ENCODE measurements around the gene MTUS2. TPM values are rescaled to one million over a fixed set of nuclear protein-coding genes. Genes with fewer than 3 reads are reported as not detected.

Gene MTUS2
- total and polyA plus RNA-seq, 2 experiments from 2014 or later: 0.27 to 0.38 TPM

- Mint-ChIP-seq H3K9me3 (no peaks in the 10 kb centered on the region), H3K36me3 (ENCODE audit: low read depth) (peaks cover 84% of the 10 kb centered on the region), H3K27me3 (ENCODE audit: insufficient read depth, low read depth, poor library complexity) (peaks cover 19% of the 10 kb centered on the region), H3K4me3 (no peak overlapping the region), H3K4me1 (no peaks in the 10 kb centered on the region), H3K27ac (no peak overlapping the region)
- Histone ChIP-seq H3F3A (replicated peaks; ENCODE audit: low read depth) (no peaks in the 10 kb centered on the region), H3K36me3 (ENCODE audit: insufficient read depth) (peaks cover 23% of the 10 kb centered on the region), H2AFZ (no peak overlapping the region), H4K20me1 (replicated peaks; ENCODE audit: insufficient read depth) (peaks cover 26% of the 10 kb centered on the region; the same call in 1 of the 2 replicates), H3K27ac (ENCODE audit: low read depth) (no peak overlapping the region), H3K9me2 (ENCODE audit: insufficient read depth) (no peaks in the 10 kb centered on the region), H3K79me2 (replicated peaks; ENCODE audit: insufficient read depth) (no peaks in the 10 kb centered on the region), H3K4me3 (no peak overlapping the region), H3K4me1 (ENCODE audit: insufficient read depth) (no peaks in the 10 kb centered on the region), H3K27me3 (ENCODE audit: insufficient read depth) (no peaks in the 10 kb centered on the region), H3K4me2 (no peak overlapping the region)
- DNase-seq (ENCODE audit: low spot score) (no peak), ATAC-seq (no peak; the same call in 2 of the 3 replicates)
- no peak for TF ChIP-seq POLR2AphosphoS5 (IDR thresholded peaks at IDR 0.05; ENCODE audit: low read depth)
- no peak for TF ChIP-seq EZH2 (IDR thresholded peaks at IDR 0.05; ENCODE audit: low read depth, unreplicated experiment)
- no peak for TF ChIP-seq STAT1 (IDR thresholded peaks at IDR 0.05; ENCODE audit: unreplicated experiment)
Measured at GRCh38 chr13:29514720-29515310, 694.7 kb downstream of the MTUS2 start.

GRCh38 chr13:29515372-29515771 lies 695.2 kb downstream of the MTUS2 start:
- Histone ChIP-seq H3F3A (replicated peaks; ENCODE audit: low read depth) (no peaks in the 10 kb centered on the region), H3K79me2 (replicated peaks; ENCODE audit: insufficient read depth) (no peaks in the 10 kb centered on the region; the same call in 1 of the 2 replicates), H3K4me3 (no peak overlapping the region), H3K36me3 (ENCODE audit: insufficient read depth) (peaks cover 27% of the 10 kb centered on the region), H3K9me2 (ENCODE audit: insufficient read depth) (no peaks in the 10 kb centered on the region), H3K27me3 (ENCODE audit: insufficient read depth) (no peaks in the 10 kb centered on the region), H4K20me1 (replicated peaks; ENCODE audit: insufficient read depth) (peaks cover 26% of the 10 kb centered on the region; the same call in 1 of the 2 replicates), H3K4me1 (ENCODE audit: insufficient read depth) (no peaks in the 10 kb centered on the region), H3K27ac (ENCODE audit: low read depth) (no peak overlapping the region), H2AFZ (no peak overlapping the region), H3K4me2 (no peak overlapping the region)
- Mint-ChIP-seq H3K4me3 (no peak overlapping the region), H3K9me3 (no peaks in the 10 kb centered on the region), H3K36me3 (ENCODE audit: low read depth) (peaks cover 87% of the 10 kb centered on the region), H3K27ac (no peak overlapping the region), H3K4me1 (no peaks in the 10 kb centered on the region), H3K27me3 (ENCODE audit: insufficient read depth, low read depth, poor library complexity) (peaks cover 14% of the 10 kb centered on the region)
- TF ChIP-seq ZNF331 (CRISPR knock-in tag; IDR thresholded peaks at IDR 0.05; ENCODE audit: low read depth): no peak
- no peak for ATAC-seq
- no peak for DNase-seq (ENCODE audit: low spot score)

- Mint-ChIP-seq H3K4me3 (no peak overlapping the region), H3K36me3 (ENCODE audit: low read depth) (peaks cover 90% of the 10 kb centered on the region), H3K27me3 (ENCODE audit: insufficient read depth, low read depth, poor library complexity) (peaks cover 10% of the 10 kb centered on the region), H3K9me3 (no peaks in the 10 kb centered on the region), H3K27ac (no peak overlapping the region), H3K4me1 (no peaks in the 10 kb centered on the region)
- Histone ChIP-seq H3K9me2 (ENCODE audit: insufficient read depth) (no peaks in the 10 kb centered on the region), H3K27me3 (ENCODE audit: insufficient read depth) (no peaks in the 10 kb centered on the region), H3K27ac (ENCODE audit: low read depth) (no peak overlapping the region), H3K4me2 (no peak overlapping the region), H3K4me1 (ENCODE audit: insufficient read depth) (no peaks in the 10 kb centered on the region), H4K20me1 (replicated peaks; ENCODE audit: insufficient read depth) (peaks cover 26% of the 10 kb centered on the region), H3F3A (replicated peaks; ENCODE audit: low read depth) (no peaks in the 10 kb centered on the region), H3K36me3 (ENCODE audit: insufficient read depth) (peaks cover 27% of the 10 kb centered on the region), H3K79me2 (replicated peaks; ENCODE audit: insufficient read depth) (no peaks in the 10 kb centered on the region; the same call in 1 of the 2 replicates), H2AFZ (no peak overlapping the region), H3K4me3 (no peak overlapping the region)
- no peak for ATAC-seq
- DNase-seq (ENCODE audit: low spot score): no peak
- TF ChIP-seq CTCF (conservative IDR thresholded peaks at IDR 0.05; ENCODE audit: low read depth in 2 of 2): no peak
- no peak for TF ChIP-seq ZNF462 (CRISPR knock-in tag; IDR thresholded peaks at IDR 0.05)
- no peak for TF ChIP-seq ETS1 (IDR thresholded peaks at IDR 0.05)
- TF ChIP-seq ZNF331 (CRISPR knock-in tag; IDR thresholded peaks at IDR 0.05; ENCODE audit: low read depth): no peak
Measured at GRCh38 chr13:29516012-29516411, 695.9 kb downstream of the MTUS2 start.
